AG04449 (cell line): Measurements from ENCODE around the gene PLEKHM1.
"Not testable (repeated sequence)": the region's sequence is repeated elsewhere in the genome, so short reads cannot be mapped to it uniquely, and the experiment has no call there.

ENCODE experiments used
- CTCF ChIA-PET: fragments of 350-600 bp; formaldehyde crosslinking; extraction: SDS; loops from one replicate; lab custom pipeline; 2021; ENCODE audit warnings: antibody characterized with exemption; lab: Yijun Ruan, JAX
- POLR2A ChIA-PET: fragments of 400-600, 350-600 bp; formaldehyde crosslinking; extraction: SDS; loops from one replicate; lab custom pipeline; 2020; ENCODE audit warnings: antibody characterized with exemption, inconsistent platforms; lab: Yijun Ruan, JAX
- DNase-seq: peaks from one replicate; pipeline ENCODE4 v3.0.0-alpha.2; 2010; ENCODE audit warnings: low read depth, low spot score
- H3K4me3 ChIP-seq: 2 replicates; pipeline ENCODE4 v1.5.1; 2011; ENCODE audit warnings: low read depth, mild to moderate bottlenecking, control low read depth, low read length

The PLEKHM1 gene

GRCh38 chr17:45482317-45482716 lies 8.2 kb downstream of the PLEKHM1 start:
- DNase-seq, POLR2A ChIA-PET, H3K4me3 ChIP-seq, CTCF ChIA-PET: not testable (repeated sequence)

GRCh38 chr17:45475436-45475835 lies 15.1 kb downstream of the PLEKHM1 start:
- DNase-seq, POLR2A ChIA-PET, H3K4me3 ChIP-seq, CTCF ChIA-PET: not testable (repeated sequence)

- H3K4me3 ChIP-seq, POLR2A ChIA-PET, DNase-seq, CTCF ChIA-PET: not testable (repeated sequence)
Observed at GRCh38 chr17:45472249-45472648, 18.3 kb downstream of the PLEKHM1 start.

DNA sequence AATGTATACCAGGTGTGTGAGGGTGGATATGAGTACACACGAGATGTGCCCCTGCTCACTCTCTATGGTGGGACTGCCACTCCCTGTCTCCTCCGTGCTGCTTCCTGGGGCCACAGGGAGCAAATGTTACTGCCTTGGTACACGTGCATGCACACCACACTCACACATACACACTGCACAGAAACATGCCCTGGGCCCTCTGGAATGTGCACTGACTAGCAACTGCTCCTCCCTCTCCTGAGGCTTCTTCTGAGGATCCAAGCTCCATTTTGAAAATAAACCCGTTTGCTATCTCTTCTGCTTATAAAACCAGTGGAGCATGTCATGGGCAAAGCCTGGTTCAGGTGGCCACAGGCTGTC lies 21.3 kb downstream of the PLEKHM1 start:
- POLR2A ChIA-PET, DNase-seq, CTCF ChIA-PET, H3K4me3 ChIP-seq: not testable (repeated sequence)

DNA sequence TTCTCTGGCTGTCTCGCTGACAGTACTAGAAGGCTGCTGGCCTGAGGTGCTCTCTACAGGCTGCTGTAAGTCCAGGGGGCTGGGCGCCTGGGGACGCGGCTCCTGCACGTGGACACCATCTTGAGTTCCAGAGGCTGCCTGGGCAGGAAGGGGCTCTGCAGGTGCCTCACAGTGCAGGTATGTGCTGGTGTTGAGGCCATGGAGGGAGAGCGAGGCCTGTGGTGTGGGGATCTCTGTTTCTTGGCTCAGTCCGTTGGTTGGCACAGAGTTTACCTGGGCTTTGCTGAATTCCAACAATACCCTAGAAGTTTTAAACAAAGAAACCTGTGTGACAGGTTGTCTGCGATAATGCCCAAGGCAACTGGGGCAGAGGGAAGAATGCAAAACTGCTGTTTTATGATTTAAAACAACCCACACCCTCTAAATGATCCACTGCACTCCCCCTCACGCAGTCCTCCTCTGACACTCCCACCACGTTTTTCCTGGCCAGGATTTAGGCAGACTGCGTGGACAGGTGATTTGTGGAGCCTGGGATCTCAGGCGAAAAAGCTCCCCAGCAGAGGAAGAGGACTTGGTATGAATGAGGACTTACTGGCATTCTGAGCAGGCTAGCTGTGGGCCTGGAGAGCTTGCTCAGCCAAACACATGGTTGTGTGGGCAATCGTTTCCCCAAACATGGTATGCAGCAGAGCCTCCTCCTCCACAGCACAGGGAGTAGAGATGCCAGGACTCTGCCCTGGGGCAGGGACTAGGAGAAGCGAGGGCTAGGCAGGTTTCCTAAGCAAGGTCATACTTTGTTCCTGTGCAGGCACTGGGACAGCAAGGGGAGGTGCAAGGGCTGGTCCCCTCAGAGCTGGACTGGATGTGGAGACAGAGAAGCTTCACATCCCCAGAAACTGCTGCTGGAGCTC lies 22.0 kb downstream of the PLEKHM1 start:
- CTCF ChIA-PET, H3K4me3 ChIP-seq, POLR2A ChIA-PET, DNase-seq: not testable (repeated sequence)

- CTCF ChIA-PET, POLR2A ChIA-PET, H3K4me3 ChIP-seq, DNase-seq: not testable (repeated sequence)
Observed at GRCh38 chr17:45461524-45462327, 28.8 kb downstream of the PLEKHM1 start.

DNA sequence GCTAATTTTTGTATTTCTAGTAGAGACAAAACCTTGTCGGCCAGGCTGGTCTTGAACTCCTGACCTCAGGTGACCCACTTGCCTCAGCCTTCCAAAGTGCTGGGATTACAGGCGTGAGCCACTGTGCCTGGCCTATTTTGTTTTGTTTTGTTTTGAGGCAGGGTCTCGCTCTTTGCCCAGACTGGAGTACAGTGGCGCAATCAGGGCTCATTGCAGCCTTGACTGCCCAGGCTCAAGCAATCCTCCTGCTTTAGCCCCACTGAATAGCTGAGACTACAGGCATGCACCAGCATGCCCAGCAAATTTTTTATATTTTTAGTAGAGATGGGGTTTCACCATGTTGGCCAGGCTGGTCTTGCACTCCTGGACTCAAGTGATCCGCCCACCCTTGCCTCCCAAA lies 30.1 kb downstream of the PLEKHM1 start:
- DNase-seq, CTCF ChIA-PET, POLR2A ChIA-PET, H3K4me3 ChIP-seq: not testable (repeated sequence)

- CTCF ChIA-PET, DNase-seq, POLR2A ChIA-PET, H3K4me3 ChIP-seq: not testable (repeated sequence)
Observed at GRCh38 chr17:45454341-45454740, 36.2 kb downstream of the PLEKHM1 start.

GRCh38 chr17:45453731-45454130 lies 36.8 kb downstream of the PLEKHM1 start:
- DNase-seq, CTCF ChIA-PET, POLR2A ChIA-PET, H3K4me3 ChIP-seq: not testable (repeated sequence)

DNA sequence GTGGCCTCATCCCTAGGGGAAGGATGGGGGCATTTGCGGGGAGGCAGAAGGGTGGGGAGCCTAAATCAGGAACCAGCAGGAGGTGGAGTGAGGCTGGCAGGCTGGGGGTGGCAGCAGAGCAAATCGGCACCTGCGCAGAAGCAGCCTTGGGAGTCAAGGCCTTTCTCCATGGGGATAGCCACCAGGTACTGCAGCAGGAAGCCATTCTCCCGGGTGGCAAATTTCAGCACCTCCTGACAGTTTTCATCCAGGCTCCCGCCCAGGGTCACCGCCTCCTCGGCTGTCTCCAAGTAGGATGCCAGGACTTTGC lies 37.3 kb downstream of the PLEKHM1 start:
- H3K4me3 ChIP-seq, CTCF ChIA-PET, POLR2A ChIA-PET, DNase-seq: not testable (repeated sequence)

- DNase-seq, POLR2A ChIA-PET, CTCF ChIA-PET, H3K4me3 ChIP-seq: not testable (repeated sequence)
Observed at GRCh38 chr17:45452329-45453224, 37.9 kb downstream of the PLEKHM1 start.

DNA sequence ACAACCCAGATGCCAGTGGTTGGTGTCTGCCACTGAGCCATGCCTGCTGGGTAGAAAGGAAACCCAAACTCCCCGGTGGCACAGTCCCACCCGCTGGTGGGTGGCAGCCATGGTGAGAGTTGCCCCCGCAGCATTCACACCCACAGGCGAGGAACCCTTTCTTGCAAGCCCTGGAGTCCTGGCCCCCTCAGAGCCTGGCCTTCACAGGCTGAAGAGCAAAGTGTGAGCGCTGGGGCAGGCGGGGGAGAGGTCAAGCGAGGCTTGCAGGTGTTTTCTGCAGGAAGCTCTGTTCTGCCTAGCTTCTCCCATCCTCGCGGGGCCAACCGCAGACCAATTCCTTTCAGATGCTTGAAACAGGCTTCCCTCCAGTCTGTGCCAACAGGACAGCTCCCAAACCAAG lies 38.9 kb downstream of the PLEKHM1 start:
- POLR2A ChIA-PET, H3K4me3 ChIP-seq, DNase-seq, CTCF ChIA-PET: not testable (repeated sequence)
